ENCODE measurements around the gene WIPF1. TPM values are rescaled to one million over a fixed set of nuclear protein-coding genes. Genes with fewer than 3 reads are reported as not detected.

Gene WIPF1
- total RNA-seq, 4 donors from 2014 or later: 31.5 to 61.5 (median 36.3) TPM

DNA sequence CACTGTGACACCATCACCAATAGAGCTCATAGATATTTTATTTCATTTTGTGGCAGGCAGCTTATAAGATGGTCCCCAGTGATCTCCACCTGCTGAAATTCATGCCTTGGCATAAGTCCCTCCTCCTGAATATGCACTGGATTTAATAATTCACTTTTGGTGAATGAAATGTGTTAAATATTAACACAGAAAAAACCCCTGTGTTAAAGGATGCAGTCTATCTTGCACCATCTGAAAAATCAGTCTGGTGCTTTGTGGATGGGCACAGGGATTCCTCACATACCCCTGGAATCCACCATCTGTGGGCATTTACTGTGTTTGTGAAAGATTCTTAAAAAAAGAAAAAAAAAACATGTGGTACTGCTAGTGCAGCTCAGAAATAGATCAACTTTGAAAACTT is 26.1 kb upstream of the WIPF1 start:
- DNase-seq (ENCODE audit: extremely low spot score): no peak
- H3K36me3 ChIP-seq: no peaks in the 10 kb centered on the region
- intact Hi-C loops (cut with DNase I): no loop called here

DNA sequence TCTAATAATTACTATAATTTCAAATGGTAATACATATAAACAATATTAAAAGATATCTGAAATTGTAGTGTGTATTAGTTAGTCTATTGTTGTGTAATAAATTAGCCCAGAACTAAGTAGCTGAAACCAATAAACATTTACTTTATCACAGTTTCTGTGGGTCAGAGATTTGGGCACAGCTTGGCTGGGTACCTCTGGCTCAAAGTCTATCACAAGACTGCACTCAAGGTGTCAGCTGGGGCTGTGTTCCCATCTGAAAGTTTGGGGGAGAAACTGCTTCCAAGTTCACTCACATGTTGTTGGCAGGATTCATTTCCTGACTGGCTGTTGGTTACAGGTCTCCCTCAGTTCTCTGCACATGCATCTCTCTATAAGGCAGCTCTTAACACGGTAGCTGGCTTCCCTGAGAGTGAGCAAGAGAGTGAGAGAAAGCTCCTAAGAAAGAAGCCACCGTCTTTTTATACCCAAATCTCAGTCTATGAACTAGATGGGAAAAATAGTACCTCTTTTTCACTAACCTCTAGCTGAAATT is 25.6 kb upstream of the WIPF1 start:
- H3K4me1 ChIP-seq: peaks cover 0 to 13% (median 7%) of the 10 kb centered on the region in 4 donors
- intact Hi-C loops (cut with DNase I): no loop called here
- 62% methylated on average over 2 of the region's 2 CpGs for WGBS
- H3K4me3 ChIP-seq: no peak overlapping the region
- no peak for DNase-seq (ENCODE audit: extremely low spot score)
- no peaks in the 10 kb centered on the region for H3K36me3 ChIP-seq
- H3K27ac ChIP-seq (replicated peaks in 1 of 4): no peak overlapping the region
- no peaks in the 10 kb centered on the region for H3K9me3 ChIP-seq
- H3K27me3 ChIP-seq: no peaks in the 10 kb centered on the region
- no peak for TF ChIP-seq POLR2AphosphoS5 (IDR thresholded peaks at IDR 0.05)
- no peak for TF ChIP-seq POLR2A (IDR thresholded peaks at IDR 0.05; ENCODE audit: low read depth)
- TF ChIP-seq, protein P1, sequence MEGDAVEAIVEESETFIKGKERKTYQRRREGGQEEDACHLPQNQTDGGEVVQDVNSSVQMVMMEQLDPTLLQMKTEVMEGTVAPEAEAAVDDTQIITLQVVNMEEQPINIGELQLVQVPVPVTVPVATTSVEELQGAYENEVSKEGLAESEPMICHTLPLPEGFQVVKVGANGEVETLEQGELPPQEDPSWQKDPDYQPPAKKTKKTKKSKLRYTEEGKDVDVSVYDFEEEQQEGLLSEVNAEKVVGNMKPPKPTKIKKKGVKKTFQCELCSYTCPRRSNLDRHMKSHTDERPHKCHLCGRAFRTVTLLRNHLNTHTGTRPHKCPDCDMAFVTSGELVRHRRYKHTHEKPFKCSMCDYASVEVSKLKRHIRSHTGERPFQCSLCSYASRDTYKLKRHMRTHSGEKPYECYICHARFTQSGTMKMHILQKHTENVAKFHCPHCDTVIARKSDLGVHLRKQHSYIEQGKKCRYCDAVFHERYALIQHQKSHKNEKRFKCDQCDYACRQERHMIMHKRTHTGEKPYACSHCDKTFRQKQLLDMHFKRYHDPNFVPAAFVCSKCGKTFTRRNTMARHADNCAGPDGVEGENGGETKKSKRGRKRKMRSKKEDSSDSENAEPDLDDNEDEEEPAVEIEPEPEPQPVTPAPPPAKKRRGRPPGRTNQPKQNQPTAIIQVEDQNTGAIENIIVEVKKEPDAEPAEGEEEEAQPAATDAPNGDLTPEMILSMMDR (IDR thresholded peaks at IDR 0.05): no peak
- TF ChIP-seq EP300 (IDR thresholded peaks at IDR 0.05): no peak

More for the DNA sequence above, 26.1 kb upstream of the WIPF1 start:
- H3K27ac ChIP-seq (replicated peaks in 1 of 4): no peak overlapping the region
- H3K4me3 ChIP-seq: no peak overlapping the region
- TF ChIP-seq POLR2AphosphoS5 (IDR thresholded peaks at IDR 0.05) (no peak), POLR2A (IDR thresholded peaks at IDR 0.05; ENCODE audit: low read depth) (no peak), EP300 (IDR thresholded peaks at IDR 0.05) (no peak)
- TF ChIP-seq, protein P1 (IDR thresholded peaks at IDR 0.05): no peak
- no peaks in the 10 kb centered on the region for H3K27me3 ChIP-seq
- peaks cover 0 to 8% (median 7%) of the 10 kb centered on the region in 4 donors for H3K4me1 ChIP-seq
- no peaks in the 10 kb centered on the region for H3K9me3 ChIP-seq

DNA sequence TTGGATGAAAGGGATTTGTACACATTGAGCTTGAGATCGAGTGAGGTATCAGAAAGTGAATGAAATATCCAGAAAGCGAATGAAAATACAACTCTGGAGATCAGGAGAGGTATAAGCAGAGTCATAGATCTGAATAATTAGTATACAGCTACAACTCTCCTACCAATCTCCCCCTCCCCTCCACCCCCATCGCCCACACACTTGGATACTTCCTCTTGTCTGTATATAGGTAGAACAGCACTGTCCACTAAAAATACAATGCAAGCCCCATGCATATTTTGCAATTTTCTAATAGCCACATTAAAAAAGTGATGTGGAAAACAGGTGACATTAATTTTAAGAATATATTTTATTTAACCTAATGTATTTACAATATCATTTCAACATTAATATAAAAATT is 23.7 kb upstream of the WIPF1 start:
- Histone ChIP-seq H3K4me1 (peaks cover 15 to 27% (median 21%) of the 10 kb centered on the region in 4 donors), H3K27me3 (no peaks in the 10 kb centered on the region), H3K4me3 (no peak overlapping the region), H3K9me3 (no peaks in the 10 kb centered on the region), H3K36me3 (no peaks in the 10 kb centered on the region), H3K27ac (replicated peaks in 1 of 4) (no peak overlapping the region)
- intact Hi-C loops (cut with DNase I): no loop called here
- no peak for DNase-seq (ENCODE audit: extremely low spot score)
- WGBS: 83% methylated on average over 3 of the region's 3 CpGs
- TF ChIP-seq, protein P1 (IDR thresholded peaks at IDR 0.05): no peak
- TF ChIP-seq POLR2AphosphoS5 (IDR thresholded peaks at IDR 0.05) (no peak), EP300 (IDR thresholded peaks at IDR 0.05) (no peak), POLR2A (IDR thresholded peaks at IDR 0.05; ENCODE audit: low read depth) (no peak)

DNA sequence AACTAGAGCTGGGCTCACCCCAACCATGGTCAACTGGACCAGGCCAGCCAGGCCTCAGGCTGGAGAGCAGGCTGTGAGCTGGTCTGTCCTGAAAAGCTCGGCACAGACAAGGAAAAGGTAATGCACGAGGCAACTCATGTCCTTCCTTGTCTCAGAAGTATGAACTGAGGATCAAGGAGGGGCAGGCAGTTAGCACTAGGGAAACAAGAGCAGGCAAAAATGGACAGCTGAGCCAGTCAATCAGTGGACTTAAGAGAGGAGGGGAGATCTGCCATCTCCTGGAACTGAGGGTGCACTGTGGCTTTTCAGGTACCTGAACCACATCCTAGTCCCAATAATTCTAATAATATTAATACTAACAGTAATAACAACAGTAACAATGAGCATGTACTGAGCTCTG is 20.6 kb upstream of the WIPF1 start:
- Histone ChIP-seq H3K27me3 (no peaks in the 10 kb centered on the region), H3K9me3 (no peaks in the 10 kb centered on the region), H3K27ac (replicated peaks in 1 of 4) (peak overlapping the region in 3 of 4 donors; percentile 15 to 40 (median 35)), H3K4me1 (peaks cover 19 to 40% (median 33%) of the 10 kb centered on the region in 4 donors), H3K36me3 (no peaks in the 10 kb centered on the region), H3K4me3 (no peak overlapping the region)
- intact Hi-C loops (cut with DNase I): no loop called here
- TF ChIP-seq, protein P1 (IDR thresholded peaks at IDR 0.05): no peak
- no peak for TF ChIP-seq POLR2A (IDR thresholded peaks at IDR 0.05; ENCODE audit: low read depth)
- TF ChIP-seq POLR2AphosphoS5 (IDR thresholded peaks at IDR 0.05): no peak
- TF ChIP-seq EP300 (IDR thresholded peaks at IDR 0.05): no peak
- WGBS: 91% methylated on average over 2 of the region's 2 CpGs
- no peak for DNase-seq (ENCODE audit: extremely low spot score)

DNA sequence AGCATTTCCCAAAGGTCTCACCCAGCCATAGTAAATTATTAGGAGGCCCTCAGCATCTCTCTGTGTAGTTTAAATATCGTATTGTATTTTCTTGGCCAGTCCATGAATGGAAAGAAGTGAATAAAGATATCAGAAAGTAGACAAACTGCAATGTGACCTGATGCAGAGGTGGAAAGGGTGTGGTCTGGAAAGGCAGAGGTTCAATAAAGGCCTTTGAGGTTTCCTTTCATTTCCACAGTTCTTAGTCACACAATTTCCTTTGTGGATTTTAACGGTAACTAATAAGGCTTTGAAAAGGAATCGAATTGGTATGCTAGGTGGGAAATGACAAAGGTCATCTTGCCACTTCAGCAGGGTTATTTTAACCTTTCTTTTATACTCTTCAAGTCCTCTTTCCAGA is 20.1 kb upstream of the WIPF1 start:
- Histone ChIP-seq H3K4me1 (peaks cover 19 to 40% (median 33%) of the 10 kb centered on the region in 4 donors), H3K36me3 (no peaks in the 10 kb centered on the region), H3K9me3 (no peaks in the 10 kb centered on the region), H3K27ac (replicated peaks in 1 of 4) (peak overlapping the region in 3 of 4 donors; percentile 15 to 40 (median 35)), H3K27me3 (no peaks in the 10 kb centered on the region), H3K4me3 (no peak overlapping the region)
- intact Hi-C loops (cut with DNase I): no loop called here
- 69% methylated on average over 3 of the region's 3 CpGs for WGBS
- DNase-seq (ENCODE audit: extremely low spot score): no peak
- TF ChIP-seq POLR2AphosphoS5 (IDR thresholded peaks at IDR 0.05) (no peak), POLR2A (IDR thresholded peaks at IDR 0.05; ENCODE audit: low read depth) (no peak), EP300 (IDR thresholded peaks at IDR 0.05) (no peak)
- TF ChIP-seq, protein P1 (IDR thresholded peaks at IDR 0.05): no peak

Data from esophagus muscularis mucosa (tissue), 4 donors.